ENCODE results near the gene TNRC18.

Gene TNRC18

DNA sequence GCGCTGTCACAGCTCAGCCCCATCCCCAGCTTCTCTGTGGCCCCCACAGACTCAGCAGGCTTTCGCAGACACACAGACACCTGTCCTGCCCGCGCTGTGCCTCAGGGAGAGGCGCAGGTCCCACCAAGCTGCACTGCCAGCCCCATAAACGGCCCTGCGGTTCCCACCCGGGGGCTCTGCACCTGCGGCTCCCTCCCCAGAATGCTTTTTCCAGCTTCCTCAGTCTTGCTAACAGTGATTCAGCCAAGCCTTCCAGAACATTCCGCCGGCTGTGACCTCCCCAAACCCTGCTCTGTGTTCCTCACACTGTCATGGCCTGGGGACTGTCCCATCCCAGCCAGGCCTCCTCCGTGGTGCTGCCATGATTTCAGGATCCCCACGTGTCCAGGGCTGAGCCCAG lies 27.8 kb upstream of the TNRC18 start:
- no peak for DNase-seq

DNA sequence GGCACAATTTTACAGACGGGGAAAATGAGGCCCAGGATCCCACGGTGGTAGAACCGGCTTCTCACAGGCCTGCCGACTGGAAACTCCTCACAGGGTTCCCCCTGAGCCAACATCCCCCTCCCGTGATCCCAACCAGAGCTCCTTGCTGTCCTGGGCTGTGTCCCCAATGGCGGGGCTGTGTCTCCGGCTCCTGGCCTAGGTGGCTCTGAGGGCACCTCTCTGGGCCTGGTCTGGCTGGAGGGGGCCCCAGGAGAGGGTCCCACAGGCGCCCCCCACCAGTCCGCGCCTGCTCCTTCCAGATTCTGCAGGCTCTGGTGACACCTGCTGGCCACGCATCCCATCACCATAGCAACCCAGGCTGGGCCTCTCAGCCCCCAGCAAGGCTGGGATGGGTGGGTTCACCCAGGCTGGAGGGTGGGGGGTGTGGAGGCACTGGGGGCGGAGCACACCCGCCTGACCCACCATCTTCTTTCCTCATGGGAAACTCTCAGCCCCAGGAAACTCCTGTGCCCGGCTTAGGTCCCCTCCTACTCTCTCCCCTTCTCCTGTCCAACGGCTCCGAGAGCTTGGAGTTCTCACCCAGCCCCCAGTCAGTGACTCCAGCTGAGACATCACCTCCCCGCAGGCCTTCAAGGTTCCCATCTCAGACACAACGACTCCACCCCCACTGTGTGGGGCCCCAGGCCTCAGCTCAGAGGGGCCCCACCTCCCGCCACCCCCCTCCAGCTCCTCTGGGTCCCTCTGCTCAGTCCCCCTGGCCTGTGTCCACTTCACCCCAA lies 27.1 kb upstream of the TNRC18 start:
- DNase-seq: peak; percentile 34

DNA sequence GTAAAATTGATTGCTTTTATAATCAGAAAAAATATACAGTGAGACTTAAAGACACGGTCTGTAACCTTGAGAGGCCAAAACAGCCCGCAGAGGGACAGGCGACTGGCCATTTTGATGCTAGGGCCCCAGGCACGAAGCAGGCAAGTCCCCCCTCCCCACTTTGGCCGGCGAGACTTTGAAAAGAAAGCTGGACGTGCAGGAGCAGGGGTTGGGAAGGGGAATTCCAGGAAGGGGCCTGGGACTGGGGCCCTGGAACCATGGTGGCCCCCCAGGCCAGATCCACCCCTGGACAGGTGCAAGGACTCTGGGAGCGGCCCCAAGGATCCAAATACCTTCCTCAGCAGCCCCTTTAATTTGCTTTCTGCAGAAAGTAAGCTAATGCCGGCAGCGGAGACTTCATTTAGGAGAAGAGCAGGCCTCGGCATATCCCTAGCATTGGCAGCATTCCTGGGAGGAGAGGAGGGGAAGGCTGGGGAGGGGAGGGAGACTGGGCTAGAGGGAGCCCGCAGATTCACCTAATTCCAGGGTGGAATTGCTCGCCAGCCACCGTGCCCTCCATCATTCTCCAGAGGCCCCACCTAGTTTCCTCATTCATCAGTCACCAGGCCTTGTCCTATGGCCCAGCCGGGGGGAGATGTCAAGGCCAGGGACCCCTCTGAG lies 24.9 kb upstream of the TNRC18 start:
- no peak for DNase-seq

DNA sequence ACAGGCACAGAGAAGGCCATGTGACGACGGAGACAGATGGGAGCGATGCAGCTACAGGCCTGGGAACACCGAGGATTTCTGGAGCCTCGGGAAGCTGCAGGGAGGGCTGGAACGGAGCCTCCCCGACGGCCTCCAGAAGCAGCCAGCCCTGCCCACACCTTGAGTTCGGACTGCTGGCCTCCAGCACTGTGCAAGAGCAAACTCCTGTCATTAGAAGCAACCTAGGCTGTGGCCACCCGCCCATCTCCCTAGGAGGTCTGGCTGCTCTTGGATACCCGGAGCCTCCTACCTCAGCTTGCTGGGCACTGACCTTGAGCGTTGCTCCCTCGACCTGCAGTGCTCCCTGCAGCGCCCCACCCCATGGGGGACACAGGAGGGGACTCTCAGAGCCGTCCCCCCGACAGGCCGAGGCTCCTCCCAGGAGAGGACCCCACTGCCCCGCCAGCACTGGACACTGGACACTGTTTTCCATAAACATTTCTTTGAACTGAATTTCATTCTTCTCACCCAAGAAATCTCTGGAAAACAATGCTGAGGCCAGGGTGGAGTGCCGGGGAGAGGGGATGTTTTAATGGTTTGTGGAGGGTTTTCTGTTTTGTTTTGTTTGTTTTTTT lies 22.5 kb upstream of the TNRC18 start:
- no peak for DNase-seq

DNA sequence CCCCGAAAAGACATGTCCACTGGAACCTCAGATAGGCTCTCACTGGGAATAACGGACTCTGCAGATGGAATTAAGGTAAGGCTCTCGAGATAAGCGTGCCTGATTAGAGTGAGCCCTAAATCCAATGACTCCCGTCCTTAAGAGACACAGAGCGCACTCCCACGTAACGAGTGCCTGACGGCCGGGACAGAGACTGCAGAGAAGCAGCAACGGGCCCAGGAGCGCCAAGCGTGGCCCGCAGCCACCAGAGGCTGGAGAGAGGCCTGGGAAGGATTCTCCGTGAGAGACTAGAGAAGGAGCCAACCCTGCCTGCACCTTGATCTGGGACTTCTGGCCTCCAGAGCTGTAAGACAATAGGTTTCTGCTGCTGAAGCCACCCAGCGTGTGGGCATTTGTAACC lies 20.0 kb upstream of the TNRC18 start:
- DNase-seq: no peak

DNA sequence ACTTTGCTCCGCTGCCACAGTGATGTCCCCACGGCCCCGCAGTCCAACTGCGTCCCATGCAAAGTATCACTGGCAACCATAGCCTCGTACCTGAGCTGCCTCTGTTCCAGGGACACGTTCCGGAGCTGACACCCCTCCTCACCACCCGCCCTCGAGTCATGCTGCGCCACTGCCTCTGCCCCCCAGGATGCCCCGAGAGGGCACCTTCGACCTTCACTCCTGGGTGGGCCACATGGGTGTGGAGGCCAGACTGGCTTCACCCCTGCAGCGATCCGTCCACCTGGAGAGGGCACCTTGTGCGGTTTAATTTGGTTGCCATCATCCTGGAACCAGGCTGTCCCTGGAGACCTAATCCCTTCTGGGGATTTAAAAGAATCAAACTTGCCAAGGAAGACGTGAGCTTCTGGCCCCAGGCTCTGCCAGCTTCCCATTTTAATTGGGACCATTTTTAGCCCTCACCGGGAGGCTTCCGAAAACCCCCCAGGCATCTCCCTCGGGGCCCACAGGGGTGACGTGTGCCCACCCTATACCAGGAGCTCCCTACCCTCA lies 19.2 kb upstream of the TNRC18 start:
- DNase-seq: no peak

DNA sequence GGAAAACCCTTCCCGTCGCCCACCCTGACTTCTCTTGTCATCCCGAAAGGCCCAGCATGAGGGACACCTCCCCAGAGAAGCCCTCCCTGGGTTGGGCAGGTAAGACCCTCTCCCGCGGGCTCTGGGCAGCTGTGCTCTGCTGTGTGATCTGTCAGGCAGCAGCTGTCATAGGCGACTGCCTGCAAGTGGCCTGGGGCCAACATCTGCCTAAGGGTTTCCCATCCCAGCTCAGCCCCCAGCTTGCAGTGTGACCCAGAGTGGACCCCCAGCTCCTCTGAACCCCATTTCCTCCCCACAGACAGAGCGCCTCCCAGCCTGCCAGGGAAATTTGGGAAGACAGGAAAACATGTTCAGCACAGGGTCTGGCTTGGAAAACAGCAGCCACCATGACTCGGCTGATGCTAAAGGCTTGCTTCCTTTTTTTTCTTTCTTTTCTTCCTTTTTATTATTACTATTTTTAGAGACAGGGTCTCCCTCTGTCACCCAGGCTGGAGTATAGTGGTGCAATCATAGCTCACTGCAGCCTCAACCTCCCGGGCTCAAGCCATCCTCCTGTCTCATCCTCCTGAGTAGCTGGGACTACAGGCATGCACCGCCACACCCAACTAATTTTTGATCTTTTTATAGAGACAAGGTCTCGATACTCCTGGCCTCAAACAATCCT lies 18.3 kb upstream of the TNRC18 start:
- no peak for DNase-seq

DNA sequence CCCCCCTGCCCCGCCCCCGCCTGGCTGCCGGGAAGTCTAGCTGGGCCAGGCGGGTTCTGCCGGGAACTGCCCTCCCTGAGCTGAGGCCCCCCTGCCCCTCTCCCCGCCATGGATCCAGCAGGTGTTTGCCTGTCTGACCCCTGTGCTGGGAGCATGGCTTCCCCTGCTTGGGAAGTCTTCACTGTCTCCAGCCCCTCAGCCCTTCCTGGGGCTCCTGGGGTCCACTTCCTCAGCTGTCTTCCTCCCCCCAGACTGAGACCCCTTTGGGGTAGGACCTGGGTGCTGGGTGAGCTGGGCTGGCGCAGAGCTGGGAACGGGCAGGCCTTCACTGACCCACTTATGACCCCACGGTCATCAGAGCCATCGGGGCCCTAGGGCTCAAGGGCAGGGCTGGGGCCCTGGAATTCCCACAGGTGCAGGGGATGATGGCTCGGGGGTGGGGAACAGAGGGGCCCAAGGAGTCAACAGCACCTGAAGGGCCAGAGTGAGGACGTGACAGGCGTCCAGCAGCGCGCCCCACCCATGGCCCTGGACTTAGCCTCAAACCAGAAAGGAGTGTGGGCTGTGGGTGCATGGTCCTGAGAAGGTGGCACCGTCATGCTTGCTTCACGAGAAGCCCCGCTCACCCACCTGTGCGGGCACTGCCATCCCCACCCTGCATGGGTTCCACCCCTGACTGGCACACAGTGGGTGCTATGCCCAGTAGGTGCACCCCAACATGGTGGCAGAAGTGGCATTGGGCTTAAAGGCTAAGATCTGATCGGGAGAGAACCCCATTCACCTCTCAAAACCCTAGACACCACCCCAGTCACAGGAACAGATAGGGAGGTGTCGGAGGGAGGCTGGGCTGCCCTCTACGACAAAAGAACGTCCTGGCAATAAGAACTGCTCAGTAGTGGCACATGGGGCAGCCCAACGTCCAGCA lies 16.2 kb upstream of the TNRC18 start:
- no peak for DNase-seq

DNA sequence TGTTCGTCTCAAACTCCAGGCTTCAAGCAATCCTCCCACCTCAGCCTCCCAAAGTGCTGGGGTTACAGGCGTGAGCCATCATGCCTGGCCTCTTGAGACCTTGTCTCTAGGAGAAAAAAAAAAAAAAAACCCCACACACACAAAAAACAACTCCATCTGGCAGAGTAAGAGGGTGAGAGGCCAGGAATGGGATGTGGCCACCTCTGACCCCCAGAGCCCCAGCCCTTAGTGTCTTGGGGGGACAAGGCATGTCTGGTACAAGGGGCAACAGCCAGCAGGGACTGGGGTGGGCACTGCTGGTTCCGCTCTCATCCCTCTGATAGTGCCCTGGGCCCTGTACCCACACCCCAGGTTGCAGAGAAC lies 15.6 kb upstream of the TNRC18 start:
- no peak for DNase-seq

DNA sequence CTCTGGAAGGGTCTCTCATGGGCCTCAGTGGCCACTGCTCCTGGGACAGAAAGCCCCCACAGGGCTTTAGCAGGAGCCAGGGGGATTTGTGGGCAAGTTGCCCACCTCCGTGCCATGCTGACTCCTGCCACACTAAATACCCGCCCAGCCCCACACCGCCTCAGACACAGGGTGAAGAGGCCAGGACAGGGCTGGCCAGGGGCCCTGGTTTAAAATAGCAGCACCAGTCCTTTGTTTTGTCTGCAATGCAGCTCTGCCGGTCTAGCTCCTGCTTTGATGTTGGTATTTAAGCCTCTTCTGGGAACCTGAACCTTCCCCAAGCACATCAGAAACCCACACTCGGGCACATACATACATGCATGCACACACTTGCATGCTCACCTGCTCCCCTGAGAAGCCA lies 14.4 kb upstream of the TNRC18 start:
- no peak for DNase-seq

DNA sequence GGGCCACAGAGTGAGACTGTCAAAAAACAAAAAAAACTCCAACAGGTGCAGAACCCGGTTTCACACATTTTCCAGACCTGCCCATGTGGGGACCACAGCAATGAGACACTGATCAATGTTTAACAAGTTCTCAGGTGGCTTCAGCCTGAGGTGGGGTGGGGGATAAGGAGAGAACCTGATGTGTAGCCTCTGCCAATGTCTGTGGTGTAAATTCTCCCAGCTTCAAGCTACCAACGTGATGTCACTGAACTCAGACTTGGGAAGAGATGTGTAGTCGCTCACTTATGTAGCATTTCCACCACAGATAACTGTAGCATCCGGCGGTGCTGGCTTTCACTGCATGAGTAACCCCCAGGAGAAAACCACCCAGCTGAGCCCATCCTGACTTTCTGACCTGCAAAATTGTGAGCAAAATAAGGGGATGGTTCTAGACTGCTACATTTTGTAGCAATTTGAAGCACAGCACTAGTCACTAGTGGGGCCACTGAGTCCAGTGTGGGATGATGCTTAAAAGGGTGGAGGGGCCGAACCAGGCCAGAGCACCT lies 13.8 kb upstream of the TNRC18 start:
- DNase-seq: no peak

DNA sequence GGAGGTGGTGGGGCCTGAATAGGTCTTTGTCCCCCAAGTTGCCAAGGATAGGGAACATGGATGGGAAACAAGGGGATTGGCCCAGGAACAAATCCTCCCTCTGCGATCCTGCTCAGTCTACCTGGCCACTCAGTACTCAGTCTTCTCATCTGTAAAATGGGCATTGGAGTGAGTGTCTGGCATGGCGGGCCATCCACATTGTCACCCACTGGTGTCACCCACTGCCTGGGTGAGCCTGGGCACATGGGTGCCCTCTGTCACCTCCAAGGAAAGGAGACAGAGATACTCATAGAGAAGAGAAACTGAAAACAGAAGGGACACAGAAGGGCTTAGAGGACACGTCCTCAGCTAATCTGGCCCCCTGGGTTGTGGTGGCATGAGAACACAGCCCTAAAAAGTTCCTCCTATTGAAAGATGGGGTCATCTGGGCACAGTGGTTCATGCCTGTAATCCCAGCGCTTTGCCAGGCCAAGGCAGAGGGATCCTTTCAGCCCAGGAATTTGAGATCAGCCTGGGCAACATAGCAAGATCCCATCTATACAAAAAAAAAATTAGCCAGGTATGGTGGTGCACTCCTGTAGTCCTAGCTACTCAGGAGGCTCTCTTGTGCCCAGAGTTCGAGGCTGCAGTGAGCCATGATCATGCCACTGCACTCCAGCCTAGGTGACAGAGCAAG lies 12.5 kb upstream of the TNRC18 start:
- DNase-seq: no peak

DNA sequence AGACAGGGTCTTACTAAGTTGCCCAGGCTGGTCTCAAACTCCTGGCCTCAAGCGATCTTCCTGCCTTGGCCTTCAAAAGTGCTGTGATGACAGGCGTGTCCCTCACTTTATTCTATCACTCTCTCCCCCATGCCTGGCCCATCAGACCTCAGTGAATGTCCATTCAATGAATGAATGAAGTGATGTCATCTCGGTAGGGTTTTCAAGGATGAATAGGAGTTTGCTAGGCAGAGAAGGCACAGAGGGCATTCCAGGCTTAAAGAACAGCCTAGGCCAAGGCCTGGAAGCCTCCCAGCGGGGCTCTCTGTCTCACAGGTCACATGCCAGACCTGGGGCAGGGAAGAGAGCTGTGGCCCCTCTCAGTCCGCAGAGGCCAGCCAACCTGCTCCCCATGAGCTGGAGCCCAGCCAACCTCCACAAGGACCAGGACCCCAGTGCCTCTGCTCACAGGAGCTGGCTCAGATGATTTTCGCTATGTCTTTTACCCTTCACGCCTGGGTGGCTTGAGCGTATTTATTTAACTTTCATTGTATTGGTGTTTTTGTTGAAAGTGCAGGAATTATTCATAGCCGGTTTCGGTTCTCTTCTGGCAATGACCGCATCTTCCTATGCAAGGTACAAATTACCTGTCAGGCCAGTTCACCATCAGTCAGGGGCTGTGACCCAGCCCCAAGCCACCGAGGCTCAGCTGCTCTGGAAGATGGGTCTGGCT lies 11.8 kb upstream of the TNRC18 start:
- no peak for DNase-seq

DNA sequence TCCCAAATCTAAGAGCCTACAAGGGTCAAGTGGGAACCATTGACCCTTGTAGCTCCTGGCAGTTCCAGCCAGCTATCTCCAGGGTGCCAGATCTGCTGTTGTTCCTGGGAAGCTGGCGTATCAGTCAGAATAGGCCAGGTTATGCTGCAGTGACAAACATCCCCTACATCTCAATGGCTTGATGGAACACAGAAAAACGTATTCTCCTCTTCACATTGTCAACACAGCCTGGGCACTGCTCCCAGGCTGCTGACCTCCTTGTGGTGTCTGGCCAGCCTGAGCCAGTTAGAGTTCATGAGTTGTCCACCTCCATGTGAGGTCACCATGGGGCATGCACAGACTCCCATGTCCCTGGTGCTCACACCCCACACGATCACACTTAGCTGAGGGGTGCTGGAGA lies 9.5 kb upstream of the TNRC18 start:
- DNase-seq: no peak

DNA sequence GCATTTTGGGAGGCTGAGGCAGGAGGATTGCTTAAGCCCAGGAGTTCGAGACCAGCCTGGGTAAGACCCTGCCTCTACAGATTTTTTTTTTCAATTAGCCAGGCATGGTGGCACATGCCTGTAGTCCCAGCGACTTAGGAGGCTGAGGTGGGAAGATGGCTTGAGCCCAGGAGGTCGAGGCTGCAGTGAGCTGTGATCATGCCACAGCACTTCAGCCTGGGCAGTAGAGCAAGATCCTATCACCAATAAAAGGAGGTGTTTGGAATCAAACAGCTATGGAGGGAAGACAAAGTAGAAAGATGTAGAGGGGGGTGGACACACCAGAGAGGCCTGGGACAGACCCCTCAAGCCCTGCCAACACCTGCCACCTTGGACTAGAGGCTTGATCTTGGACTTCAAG lies 9.1 kb upstream of the TNRC18 start:
- DNase-seq: no peak

DNA sequence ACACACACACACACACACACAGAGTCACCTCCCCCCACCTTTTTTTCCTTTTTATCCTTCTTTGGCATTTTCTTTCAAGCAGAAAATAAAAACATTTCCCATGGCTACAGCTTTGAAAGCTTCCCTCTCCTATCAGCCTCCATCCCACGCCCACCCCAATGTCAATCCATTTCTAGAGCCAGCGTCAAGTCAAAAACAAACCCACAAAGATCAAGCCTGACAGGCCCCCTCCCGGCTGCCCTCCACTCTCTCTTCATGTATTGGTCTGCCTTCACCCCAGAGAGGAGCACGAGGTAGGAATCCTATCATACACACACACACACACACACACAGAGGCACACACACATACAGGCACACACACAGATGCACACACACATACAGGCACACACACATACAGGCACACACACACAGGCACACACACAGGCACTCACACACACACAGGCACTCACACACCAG lies 8.0 kb upstream of the TNRC18 start:
- no peak for DNase-seq

DNA sequence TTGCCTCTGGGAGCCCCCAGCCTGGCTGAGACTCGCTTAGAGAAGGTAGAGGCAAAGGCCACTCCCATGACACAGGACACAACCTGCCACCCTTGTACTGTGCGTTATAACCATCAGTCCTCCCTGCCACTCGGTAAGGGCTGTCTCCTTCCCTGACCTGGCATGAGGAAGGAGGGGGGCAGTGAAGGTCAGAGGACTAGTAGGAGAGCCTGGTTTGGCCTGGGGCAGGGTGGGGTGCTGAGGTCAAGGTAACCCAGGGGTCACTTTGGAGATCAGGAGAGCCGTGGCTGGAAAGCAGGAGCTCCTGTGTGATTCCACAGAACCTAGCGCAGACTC lies 6.9 kb upstream of the TNRC18 start:
- no peak for DNase-seq

DNA sequence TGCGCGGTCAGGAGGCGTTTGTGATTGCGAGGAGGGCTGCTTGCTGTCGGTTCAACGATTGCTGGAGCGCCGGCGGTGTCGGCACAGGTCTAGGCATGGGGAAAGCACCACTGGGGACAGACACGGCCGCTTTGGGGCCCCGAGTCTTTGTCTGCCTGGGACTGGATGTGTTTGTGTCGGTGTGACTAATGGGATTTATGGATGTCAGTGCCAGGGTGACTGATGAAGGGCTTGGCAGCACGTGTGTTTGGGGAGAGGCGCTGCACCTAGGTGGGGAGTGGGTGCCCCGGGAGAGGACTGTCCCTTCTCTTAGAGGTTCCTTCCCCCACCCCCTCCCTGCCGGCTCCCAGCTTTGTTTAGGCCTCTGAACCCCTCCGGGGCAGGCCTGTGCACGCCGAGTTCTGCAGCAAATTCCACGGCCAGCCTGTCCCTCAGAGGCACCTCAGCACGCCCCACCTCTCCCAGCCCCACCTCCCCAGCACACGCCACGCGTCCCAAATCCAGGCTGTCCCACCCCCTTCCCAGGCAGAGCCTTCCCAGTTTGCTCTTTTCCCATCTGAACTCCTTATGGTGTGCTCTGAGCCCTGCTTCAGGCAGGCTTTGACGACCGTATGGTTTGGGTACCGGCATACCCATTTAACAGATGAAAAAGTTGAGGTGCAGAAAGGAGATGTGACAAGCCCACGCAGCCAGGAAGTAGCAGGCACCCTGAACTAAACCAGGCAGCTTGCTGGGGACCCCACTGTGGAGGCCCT lies 6.4 kb upstream of the TNRC18 start:
- DNase-seq: no peak

DNA sequence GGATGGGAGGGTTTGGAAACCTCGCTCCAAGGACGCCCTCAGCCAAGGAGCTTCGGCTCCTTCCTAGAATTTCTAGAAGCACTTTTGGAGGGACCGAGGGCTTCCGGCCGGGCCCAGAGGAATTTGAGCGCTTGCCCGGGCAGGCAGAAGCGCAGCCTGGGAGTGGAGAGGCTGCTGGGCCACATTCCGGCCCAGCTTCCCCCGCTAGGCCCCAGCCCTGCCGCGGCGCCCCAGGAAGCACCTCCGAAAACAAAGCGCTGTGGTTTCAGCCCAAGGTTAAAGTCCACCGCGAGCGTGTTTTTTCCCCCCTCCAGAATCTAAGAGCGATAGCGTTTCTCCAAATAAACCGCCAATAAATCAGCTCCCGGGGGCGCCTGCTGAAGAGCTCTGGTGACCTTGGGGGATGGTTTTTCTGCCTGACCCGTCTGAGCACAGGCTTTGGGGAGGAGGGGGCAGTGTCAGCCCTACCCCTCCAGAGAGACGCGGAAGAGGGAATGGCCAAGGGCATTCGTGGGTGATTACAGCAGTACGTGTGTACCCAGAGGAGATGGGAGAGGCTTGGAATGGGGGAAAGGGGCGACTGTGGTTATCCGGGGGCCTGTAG lies 5.7 kb upstream of the TNRC18 start:
- DNase-seq: no peak

All from effector CD4-positive, alpha-beta T cell (primary cell).